Measurements from ENCODE around the gene GTPBP3. TPM values are rescaled to one million over a fixed set of nuclear protein-coding genes. Genes with fewer than 3 reads are reported as not detected.

Gene GTPBP3
- total and polyA plus RNA-seq, 2 of the 13 experiments (the other 11 are each of a cell fraction or from before 2014, with no cell fraction given), result 17.5 to 30.0 TPM

DNA sequence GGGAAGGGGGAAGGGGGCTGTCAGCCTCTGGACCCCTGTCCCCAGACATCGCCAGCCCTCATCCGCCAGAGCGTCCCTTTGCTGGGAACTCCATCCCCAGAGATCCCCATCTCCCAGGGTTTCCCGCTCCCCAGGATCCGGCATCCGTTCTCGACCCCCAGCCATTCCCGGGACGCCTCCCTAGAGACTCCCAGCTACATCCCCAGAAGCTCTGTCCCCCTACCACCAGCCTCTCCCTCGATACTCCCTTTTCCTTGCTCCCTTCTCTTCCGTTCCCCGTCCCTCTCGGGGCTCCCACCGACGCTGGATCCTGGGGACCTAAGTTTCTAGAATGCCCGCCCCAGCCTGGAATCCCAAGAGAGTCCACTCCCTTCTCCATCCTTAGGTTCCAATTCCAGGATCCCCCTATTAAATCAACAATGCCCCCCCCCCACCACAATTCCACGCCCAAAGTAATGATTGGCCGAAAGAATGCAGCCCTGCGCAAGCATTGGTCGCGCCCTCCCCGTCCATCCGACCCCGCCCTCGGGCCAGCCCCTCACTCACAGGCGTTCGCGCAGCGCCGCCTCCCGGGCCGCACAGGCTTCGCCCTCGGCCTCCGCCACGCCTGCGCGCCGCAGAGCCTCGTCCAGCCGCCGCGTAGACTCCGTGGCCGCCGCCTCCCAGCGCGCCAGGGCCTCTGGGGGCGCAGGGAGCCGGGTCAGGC, 53.5 kb downstream of the GTPBP3 start (continued):
- peak; percentile 96 for TF ChIP-seq HNRNPLL (IDR thresholded peaks at IDR 0.05; ENCODE audit: low read depth, low read length, poor library complexity, severe bottlenecking)
- peak; percentile 61; the same call in 1 of the 2 replicates for TF ChIP-seq TFDP2 (CRISPR knock-in tag; IDR thresholded peaks at IDR 0.05)
- no peak for TF ChIP-seq ZNF549 (CRISPR knock-in tag; IDR thresholded peaks at IDR 0.05)
- TF ChIP-seq JARID2 (CRISPR knock-in tag; IDR thresholded peaks at IDR 0.05; ENCODE audit: insufficient replicate concordance), result no peak
- TF ChIP-seq, protein P1, sequence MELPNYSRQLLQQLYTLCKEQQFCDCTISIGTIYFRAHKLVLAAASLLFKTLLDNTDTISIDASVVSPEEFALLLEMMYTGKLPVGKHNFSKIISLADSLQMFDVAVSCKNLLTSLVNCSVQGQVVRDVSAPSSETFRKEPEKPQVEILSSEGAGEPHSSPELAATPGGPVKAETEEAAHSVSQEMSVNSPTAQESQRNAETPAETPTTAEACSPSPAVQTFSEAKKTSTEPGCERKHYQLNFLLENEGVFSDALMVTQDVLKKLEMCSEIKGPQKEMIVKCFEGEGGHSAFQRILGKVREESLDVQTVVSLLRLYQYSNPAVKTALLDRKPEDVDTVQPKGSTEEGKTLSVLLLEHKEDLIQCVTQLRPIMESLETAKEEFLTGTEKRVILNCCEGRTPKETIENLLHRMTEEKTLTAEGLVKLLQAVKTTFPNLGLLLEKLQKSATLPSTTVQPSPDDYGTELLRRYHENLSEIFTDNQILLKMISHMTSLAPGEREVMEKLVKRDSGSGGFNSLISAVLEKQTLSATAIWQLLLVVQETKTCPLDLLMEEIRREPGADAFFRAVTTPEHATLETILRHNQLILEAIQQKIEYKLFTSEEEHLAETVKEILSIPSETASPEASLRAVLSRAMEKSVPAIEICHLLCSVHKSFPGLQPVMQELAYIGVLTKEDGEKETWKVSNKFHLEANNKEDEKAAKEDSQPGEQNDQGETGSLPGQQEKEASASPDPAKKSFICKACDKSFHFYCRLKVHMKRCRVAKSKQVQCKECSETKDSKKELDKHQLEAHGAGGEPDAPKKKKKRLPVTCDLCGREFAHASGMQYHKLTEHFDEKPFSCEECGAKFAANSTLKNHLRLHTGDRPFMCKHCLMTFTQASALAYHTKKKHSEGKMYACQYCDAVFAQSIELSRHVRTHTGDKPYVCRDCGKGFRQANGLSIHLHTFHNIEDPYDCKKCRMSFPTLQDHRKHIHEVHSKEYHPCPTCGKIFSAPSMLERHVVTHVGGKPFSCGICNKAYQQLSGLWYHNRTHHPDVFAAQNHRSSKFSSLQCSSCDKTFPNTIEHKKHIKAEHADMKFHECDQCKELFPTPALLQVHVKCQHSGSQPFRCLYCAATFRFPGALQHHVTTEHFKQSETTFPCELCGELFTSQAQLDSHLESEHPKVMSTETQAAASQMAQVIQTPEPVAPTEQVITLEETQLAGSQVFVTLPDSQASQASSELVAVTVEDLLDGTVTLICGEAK (IDR thresholded peaks at IDR 0.05), result no peak
- TF ChIP-seq, protein P1 (CRISPR knock-in tag; IDR thresholded peaks at IDR 0.05), result no peak
- TF ChIP-seq ZNF879 (CRISPR knock-in tag; IDR thresholded peaks at IDR 0.05), result no peak
- TF ChIP-seq PATZ1 (CRISPR knock-in tag; IDR thresholded peaks at IDR 0.05), result peak; percentile 74
- TF ChIP-seq ZNF543 (CRISPR knock-in tag; IDR thresholded peaks at IDR 0.05), result no peak
- TF ChIP-seq, protein P2, sequence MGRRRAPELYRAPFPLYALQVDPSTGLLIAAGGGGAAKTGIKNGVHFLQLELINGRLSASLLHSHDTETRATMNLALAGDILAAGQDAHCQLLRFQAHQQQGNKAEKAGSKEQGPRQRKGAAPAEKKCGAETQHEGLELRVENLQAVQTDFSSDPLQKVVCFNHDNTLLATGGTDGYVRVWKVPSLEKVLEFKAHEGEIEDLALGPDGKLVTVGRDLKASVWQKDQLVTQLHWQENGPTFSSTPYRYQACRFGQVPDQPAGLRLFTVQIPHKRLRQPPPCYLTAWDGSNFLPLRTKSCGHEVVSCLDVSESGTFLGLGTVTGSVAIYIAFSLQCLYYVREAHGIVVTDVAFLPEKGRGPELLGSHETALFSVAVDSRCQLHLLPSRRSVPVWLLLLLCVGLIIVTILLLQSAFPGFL (CRISPR knock-in tag; IDR thresholded peaks at IDR 0.05), result no peak
- peak; percentile 50; the same call in 1 of the 2 replicates for TF ChIP-seq ZFY (CRISPR knock-in tag; IDR thresholded peaks at IDR 0.05)
- TF ChIP-seq NFYC (CRISPR knock-in tag; IDR thresholded peaks at IDR 0.05), result peak; percentile 77
- 0 out of 2 replicates have a peak, but pooled peaks have one; percentile 35 for TF ChIP-seq ISL2 (CRISPR knock-in tag; IDR thresholded peaks at IDR 0.05)
- no peak for TF ChIP-seq HHEX (CRISPR knock-in tag; IDR thresholded peaks at IDR 0.05)
- no peak for TF ChIP-seq MBD4 (IDR thresholded peaks at IDR 0.05; ENCODE audit: borderline replicate concordance, low read length)
